Testis (tissue), 3 donors: ENCODE measurements around the gene AKNAD1. TPM values are rescaled to one million over a fixed set of nuclear protein-coding genes. Genes with fewer than 3 reads are reported as not detected.

Experiments
- DNase-seq: peaks from one replicate; pipeline ENCODE4 v3.0.0-alpha.2; 2019
- H3K27ac ChIP-seq, 2 donors: fragments of 200-600 bp; sonication (generic); one replicate each; pipeline ENCODE4 v1.5.1; 2019
- H3K27me3 ChIP-seq: fragments of 200-600 bp; sonication (generic); one replicate; pipeline ENCODE4 v1.5.1; 2019
- H3K36me3 ChIP-seq: fragments of 200-600 bp; sonication (generic); one replicate; pipeline ENCODE4 v1.5.1; 2017; ENCODE audit warnings: low read depth; ENCODE audit errors: missing control alignments
- H3K4me1 ChIP-seq: fragments of 200-600 bp; sonication (generic); one replicate; pipeline ENCODE4 v1.5.1; 2019
- H3K4me3 ChIP-seq, 2 donors: fragments of 200-600 bp; sonication (generic); one replicate each; pipeline ENCODE4 v1.5.1; 2017 to 2019
- H3K9me3 ChIP-seq: fragments of 200-600 bp; sonication (generic); one replicate; pipeline ENCODE4 v1.5.1; 2017
- POLR2A ChIP-seq: fragments of 450-650 bp; IDR thresholded peaks from one replicate; pipeline ENCODE4 v1.6.1; 2017; ENCODE audit warnings: antibody characterized with exemption, mild to moderate bottlenecking, moderate library complexity
- WGBS, 2 donors: methylation state at CpG; one replicate each; pipeline ENCODE4 v1.1.5; 2018; 5-methylcytosine and 5-hydroxymethylcytosine counted together
- intact Hi-C: fragments of 100-400 bp; cut with DNase I; formaldehyde crosslinking; loops from one replicate; pipeline ENCODE4 v1.15.1; 2023; ENCODE audit warnings: low total_unique reads
- polyA plus RNA-seq: library from polyadenylated mRNA; stranded (reverse); fragments of 350-450 nt; fragmentation: Illumina TruSeq; extraction: RNeasy Lipid Tissue Mini Kit (QIAGEN cat#74804); gene quantifications from one replicate; pipeline ENCODE4 v1.2.3, GENCODE V29; 2014; ENCODE audit warnings: low read depth, low replicate concordance; ENCODE audit not compliant: insufficient read depth
- total RNA-seq, 2 donors: library from RNA; depleted of rRNA; stranded (reverse); fragments of >200 nt; gene quantifications; one replicate each; pipeline ENCODE4 v1.2.3, GENCODE V29; 2016
- TF ChIP-seq, protein P1 (sequence below), 3 experiments: fragments of 450-650 bp in 2 of 3; fragments of 200-600 bp in 1 of 3; sonication (generic) in 1 of 3; IDR thresholded peaks; one replicate each; pipeline ENCODE4 v1.5.1; 2016 to 2019; ENCODE audit warnings: antibody characterized with exemption in 3 of 3, mild to moderate bottlenecking in 2 of 3, moderate library complexity in 1 of 3

AKNAD1 gene
- total and polyA plus RNA-seq, 3 donors from 2014 or later = 3.8 to 9.8 (median 8.1) TPM

DNA sequence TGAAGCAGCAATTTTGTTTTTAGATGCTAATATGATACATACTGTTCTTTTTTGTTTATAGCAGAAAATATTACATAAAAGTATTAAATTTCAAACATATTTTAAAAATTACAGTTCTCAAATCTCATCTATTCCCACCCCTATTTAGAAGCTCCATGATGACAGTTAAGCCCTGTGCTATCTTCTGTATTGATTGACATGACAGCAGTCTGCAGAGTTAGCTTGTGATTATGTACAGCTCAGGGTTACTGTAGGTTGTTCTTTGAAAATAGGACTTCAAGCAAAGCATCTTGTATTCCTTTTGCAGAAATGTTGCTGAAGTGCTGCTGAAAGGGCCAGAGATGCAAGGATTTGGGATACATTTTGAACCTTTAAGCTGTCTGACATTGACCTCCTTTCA is 28.1 kb upstream of the AKNAD1 start:
- no peak for TF ChIP-seq POLR2A
- TF ChIP-seq, protein P1, sequence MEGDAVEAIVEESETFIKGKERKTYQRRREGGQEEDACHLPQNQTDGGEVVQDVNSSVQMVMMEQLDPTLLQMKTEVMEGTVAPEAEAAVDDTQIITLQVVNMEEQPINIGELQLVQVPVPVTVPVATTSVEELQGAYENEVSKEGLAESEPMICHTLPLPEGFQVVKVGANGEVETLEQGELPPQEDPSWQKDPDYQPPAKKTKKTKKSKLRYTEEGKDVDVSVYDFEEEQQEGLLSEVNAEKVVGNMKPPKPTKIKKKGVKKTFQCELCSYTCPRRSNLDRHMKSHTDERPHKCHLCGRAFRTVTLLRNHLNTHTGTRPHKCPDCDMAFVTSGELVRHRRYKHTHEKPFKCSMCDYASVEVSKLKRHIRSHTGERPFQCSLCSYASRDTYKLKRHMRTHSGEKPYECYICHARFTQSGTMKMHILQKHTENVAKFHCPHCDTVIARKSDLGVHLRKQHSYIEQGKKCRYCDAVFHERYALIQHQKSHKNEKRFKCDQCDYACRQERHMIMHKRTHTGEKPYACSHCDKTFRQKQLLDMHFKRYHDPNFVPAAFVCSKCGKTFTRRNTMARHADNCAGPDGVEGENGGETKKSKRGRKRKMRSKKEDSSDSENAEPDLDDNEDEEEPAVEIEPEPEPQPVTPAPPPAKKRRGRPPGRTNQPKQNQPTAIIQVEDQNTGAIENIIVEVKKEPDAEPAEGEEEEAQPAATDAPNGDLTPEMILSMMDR (IDR thresholded peaks at IDR 0.05) = no peak
- intact Hi-C loops = no loop called here
- DNase-seq = no peak
- Histone ChIP-seq H3K36me3 (no peaks in the 10 kb centered on the region), H3K27ac (no peak overlapping the region), H3K9me3 (no peaks in the 10 kb centered on the region), H3K4me3 (no peak overlapping the region), H3K4me1 (no peaks in the 10 kb centered on the region), H3K27me3 (no peaks in the 10 kb centered on the region)

DNA sequence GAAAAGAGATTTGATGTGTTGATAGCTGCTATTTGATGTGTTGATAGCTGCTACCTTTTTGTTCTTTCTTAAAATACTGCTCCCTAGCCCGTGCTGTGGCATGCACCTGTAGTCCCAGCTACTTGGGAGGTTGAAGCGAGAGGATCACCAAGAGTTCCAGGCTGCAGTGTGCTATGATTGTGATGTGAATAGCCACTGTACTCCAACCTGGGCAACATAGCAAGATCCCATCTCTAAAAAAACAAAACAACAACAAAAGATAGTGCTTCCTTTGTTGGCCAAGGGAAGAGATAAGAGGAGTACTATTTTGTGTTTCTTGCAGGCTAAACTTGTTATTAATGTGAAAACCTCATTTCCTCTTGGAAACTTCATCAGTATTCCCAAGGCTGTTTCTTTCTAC is 25.9 kb upstream of the AKNAD1 start:
- Histone ChIP-seq H3K4me3 (no peak overlapping the region), H3K36me3 (no peaks in the 10 kb centered on the region), H3K27ac (no peak overlapping the region), H3K9me3 (no peaks in the 10 kb centered on the region), H3K27me3 (no peaks in the 10 kb centered on the region), H3K4me1 (no peaks in the 10 kb centered on the region)
- intact Hi-C loops = no loop called here
- no peak for DNase-seq
- WGBS, 2 donors = 97 to 98% methylated on average over 2 of the region's 2 CpGs
- no peak for TF ChIP-seq POLR2A
- TF ChIP-seq, protein P1 (IDR thresholded peaks at IDR 0.05) = no peak

DNA sequence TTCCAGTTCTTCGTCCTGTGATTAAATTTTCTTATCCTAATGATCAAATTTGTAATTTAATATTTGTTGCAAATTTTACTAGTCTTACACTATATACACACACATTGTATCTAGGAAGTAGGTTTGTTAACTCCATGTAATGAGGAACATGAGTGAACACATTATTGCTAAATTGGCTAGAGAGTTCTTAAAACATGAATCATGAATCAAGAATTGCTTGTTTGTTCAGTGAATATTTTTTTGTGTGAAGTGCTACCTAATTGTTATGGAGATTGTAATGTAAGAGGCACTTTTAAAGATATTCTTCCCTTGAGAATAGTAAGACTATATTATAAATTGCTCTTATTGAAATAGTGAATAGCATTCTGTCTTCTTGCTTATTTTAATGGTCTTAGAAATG is 24.5 kb upstream of the AKNAD1 start:
- no peak for DNase-seq
- intact Hi-C loops = no loop called here
- TF ChIP-seq POLR2A = no peak
- TF ChIP-seq, protein P1 (IDR thresholded peaks at IDR 0.05) = no peak
- Histone ChIP-seq H3K36me3 (no peaks in the 10 kb centered on the region), H3K9me3 (no peaks in the 10 kb centered on the region), H3K27ac (no peak overlapping the region), H3K4me1 (no peaks in the 10 kb centered on the region), H3K27me3 (no peaks in the 10 kb centered on the region), H3K4me3 (no peak overlapping the region)
- 70 to 89% methylated on average over 1 of the region's 1 CpG for WGBS, 2 donors

DNA sequence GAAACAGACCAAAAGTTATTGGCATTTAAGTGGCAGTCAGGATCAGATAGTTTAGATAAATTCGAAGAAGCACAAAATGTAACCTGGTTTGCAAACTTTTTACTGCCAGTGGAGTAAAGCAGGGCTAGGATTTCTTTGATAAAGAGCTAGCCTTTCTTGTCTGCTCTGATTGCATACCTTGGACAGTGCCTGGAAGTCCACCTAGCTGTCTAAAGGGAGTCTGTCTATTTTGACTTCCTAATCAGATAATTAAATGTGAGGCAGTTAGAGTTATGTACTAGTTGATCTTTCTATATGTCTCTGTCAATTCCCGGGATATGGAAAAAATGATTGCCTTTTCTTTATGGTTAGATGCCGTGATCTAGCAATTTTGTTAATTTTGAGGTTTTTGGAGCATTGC is 24.0 kb upstream of the AKNAD1 start:
- Histone ChIP-seq H3K4me3 (no peak overlapping the region), H3K27me3 (no peaks in the 10 kb centered on the region), H3K4me1 (no peaks in the 10 kb centered on the region), H3K27ac (no peak overlapping the region), H3K9me3 (no peaks in the 10 kb centered on the region), H3K36me3 (no peaks in the 10 kb centered on the region)
- intact Hi-C loops = no loop called here
- 77 to 83% methylated on average over 3 of the region's 3 CpGs for WGBS, 2 donors
- no peak for DNase-seq
- TF ChIP-seq, protein P1 (IDR thresholded peaks at IDR 0.05) = no peak
- no peak for TF ChIP-seq POLR2A

DNA sequence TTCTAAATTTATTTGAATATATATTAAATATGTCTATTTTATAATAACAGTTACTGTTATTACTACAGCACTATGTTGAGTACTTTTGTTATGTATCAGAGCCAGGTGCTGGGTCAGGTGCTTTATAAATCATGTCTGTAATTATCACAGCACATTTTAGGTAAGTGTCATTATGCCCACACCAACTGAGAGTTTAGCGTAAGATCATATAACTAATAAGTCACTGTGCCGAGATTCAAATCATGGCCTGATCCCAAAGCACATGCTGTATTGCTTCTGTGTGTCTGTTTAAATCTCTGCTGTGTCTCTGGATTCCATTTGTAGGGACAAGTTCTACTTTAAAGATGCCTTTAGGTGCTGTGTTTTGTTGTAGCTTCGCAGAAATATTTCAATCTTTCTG is 21.8 kb upstream of the AKNAD1 start:
- H3K27me3 ChIP-seq = no peaks in the 10 kb centered on the region
- no peaks in the 10 kb centered on the region for H3K9me3 ChIP-seq
- no peaks in the 10 kb centered on the region for H3K4me1 ChIP-seq
- DNase-seq = no peak
- no peaks in the 10 kb centered on the region for H3K36me3 ChIP-seq
- 58 to 59% methylated on average over 3 of the region's 3 CpGs for WGBS, 2 donors
- no peak overlapping the region for H3K27ac ChIP-seq
- TF ChIP-seq, protein P1 (IDR thresholded peaks at IDR 0.05) = no peak
- no peak for TF ChIP-seq POLR2A
- intact Hi-C loops = no loop called here
- H3K4me3 ChIP-seq = no peak overlapping the region
